K562 (cell line): ENCODE measurements around the gene F2RL1. TPM values are rescaled to one million over a fixed set of nuclear protein-coding genes. Genes with fewer than 3 reads are reported as not detected.
A peak's percentile ranks its signal among the peaks of the same experiment; 100 is the strongest.
"Not testable (repeated sequence)": the region's sequence is repeated elsewhere in the genome, so short reads cannot be mapped to it uniquely, and the experiment has no call there.

ENCODE experiments used
- ATAC-seq: fragments of 200-7000 bp; cut with Tn5 transposase; 3 replicates; pipeline ENCODE4 v1.9.1; 2020; ENCODE audit warnings: moderate library complexity
- BruUV-seq: library from RNA; stranded (reverse); fragments of 400-500 nt; replicated peaks from 2 replicates; lab custom pipeline; 2021; lab: Mats Ljungman, UMichigan
- CTCF ChIA-PET: fragments of 300-600 bp; formaldehyde crosslinking; extraction: SDS; loops from one replicate; lab custom pipeline; 2021; ENCODE audit warnings: low intra/inter-chr PET ratio; lab: Yijun Ruan, JAX
- POLR2A ChIA-PET: fragments of 300-600, 350-650 bp; sonication (Branson Sonifier 250); formaldehyde crosslinking; extraction: SDS; loops from one replicate; lab custom pipeline; 2021; ENCODE audit warnings: antibody characterized with exemption, inconsistent platforms; lab: Yijun Ruan, JAX
- DNase-seq, 4 experiments: peaks; one replicate each; pipeline versions ENCODE4 v3.0.0 to v3.0.0-alpha.2; 2011 to 2018; ENCODE audit warnings: low spot score in 3 of 4, mixed read lengths in 3 of 4; ENCODE audit errors: extremely low read depth in 1 of 4
- FAIRE-seq: peaks from 2 replicates; lab custom pipeline; 2011; peaks lifted over from hg19 to GRCh38; lab: Jason Lieb, UNC
- H2AFZ ChIP-seq: 2 replicates; pipeline ENCODE4 v1.6.0; 2011; ENCODE audit warnings: low read depth, low read length, control low read depth, inconsistent platforms
- H3K27ac ChIP-seq: fragments of 200-600 bp; 3 replicates; pipeline ENCODE4 v1.8.0; 2011; ENCODE audit warnings: low read depth, mild to moderate bottlenecking, control low read depth, inconsistent platforms, low read length, moderate library complexity, mixed read lengths; ENCODE audit errors: extremely low read depth
- H3K27me3 ChIP-seq, 2 experiments: fragments of 300-600 bp in 1 of 2; 2 replicates in 1 of 2; 3 replicates in 1 of 2; pipeline versions ENCODE4 v1.6.0 to v1.8.0; 2011; ENCODE audit warnings: inconsistent platforms in 2 of 2, low read length in 2 of 2, mild to moderate bottlenecking in 1 of 2, mixed read lengths in 1 of 2, moderate library complexity in 1 of 2; ENCODE audit not compliant: control insufficient read depth in 2 of 2, insufficient read depth in 2 of 2
- H3K36me3 ChIP-seq: fragments of 300-600 bp; 3 replicates; pipeline ENCODE4 v1.8.0; 2011; ENCODE audit warnings: mild to moderate bottlenecking, low read length, inconsistent platforms; ENCODE audit not compliant: control insufficient read depth, insufficient read depth
- H3K4me1 ChIP-seq, 2 experiments: fragments of 200-600 bp in 1 of 2; replicated peaks in 1 of 2; 2 replicates in 1 of 2; 3 replicates in 1 of 2; pipeline versions ENCODE4 v1.5.1 to v1.8.0; 2011; ENCODE audit warnings: inconsistent platforms in 2 of 2, low read length in 2 of 2, mild to moderate bottlenecking in 1 of 2, mixed read lengths in 1 of 2, moderate library complexity in 1 of 2; ENCODE audit not compliant: control insufficient read depth in 2 of 2, insufficient read depth in 2 of 2
- H3K4me2 ChIP-seq: 2 replicates; pipeline ENCODE4 v1.6.1; 2011; ENCODE audit warnings: low read length, control low read depth, inconsistent platforms, mixed read lengths; ENCODE audit not compliant: insufficient read depth
- H3K4me3 ChIP-seq: fragments of 200-600 bp; sonication (generic), shearing (Covaris generic); 2 replicates; pipeline ENCODE4 v1.5.1; 2016; ENCODE audit warnings: control low read depth, inconsistent platforms
- H3K79me2 ChIP-seq: fragments of 200-600 bp; 3 replicates; pipeline ENCODE4 v1.8.0; 2011; ENCODE audit warnings: low read length, inconsistent platforms; ENCODE audit not compliant: control insufficient read depth, insufficient read depth
- H3K9ac ChIP-seq, 2 experiments: 2 replicates each; pipeline versions ENCODE4 v1.6.0 to v1.6.1; 2011; ENCODE audit warnings: low read depth in 2 of 2, low read length in 2 of 2, control low read depth in 1 of 2, inconsistent platforms in 1 of 2, mild to moderate bottlenecking in 1 of 2, mixed read lengths in 1 of 2; ENCODE audit not compliant: insufficient read depth in 1 of 2
- H3K9me1 ChIP-seq: one replicate; pipeline ENCODE4 v1.6.0; 2011; ENCODE audit warnings: inconsistent platforms, mild to moderate bottlenecking, low read length, moderate library complexity; ENCODE audit not compliant: control insufficient read depth, insufficient read depth
- H3K9me3 ChIP-seq: replicated peaks from 2 replicates; pipeline ENCODE4 v1.5.1; 2011; ENCODE audit warnings: low read depth, low read length, inconsistent platforms; ENCODE audit not compliant: control insufficient read depth, insufficient read depth
- H4K20me1 ChIP-seq: replicated peaks from 2 replicates; pipeline ENCODE4 v1.6.1; 2011; ENCODE audit warnings: low read length, inconsistent platforms, mixed read lengths; ENCODE audit not compliant: control insufficient read depth, insufficient read depth
- ADNP ChIP-seq: fragments of 200-800 bp; sonication (Bioruptor generic); IDR thresholded peaks from 2 replicates; pipeline ENCODE4 v1.6.1; 2016; ENCODE audit warnings: missing genetic modification characterization, missing compliant biosample characterization
- ARID1B ChIP-seq: fragments of 450-650 bp; IDR thresholded peaks from 2 replicates; pipeline ENCODE4 v1.6.1; 2016; ENCODE audit warnings: antibody characterized with exemption, mild to moderate bottlenecking, inconsistent platforms
- BCOR ChIP-seq: fragments of 450-650 bp; IDR thresholded peaks from 2 replicates; pipeline ENCODE4 v1.6.1; 2016
- CBFA2T3 ChIP-seq: fragments of 450-650 bp; IDR thresholded peaks from 2 replicates; pipeline ENCODE4 v1.6.1; 2017
- DPF2 ChIP-seq: fragments of 450-650 bp; IDR thresholded peaks from 2 replicates; pipeline ENCODE4 v1.6.1; 2016
- EHMT2 ChIP-seq: fragments of 450-650 bp; IDR thresholded peaks from 2 replicates; pipeline ENCODE4 v1.6.1; 2018; ENCODE audit warnings: antibody characterized with exemption
- ESRRA ChIP-seq: fragments of 450-650 bp; IDR thresholded peaks from 2 replicates; pipeline ENCODE4 v1.6.1; 2014; ENCODE audit warnings: low read depth, mild to moderate bottlenecking, moderate library complexity, borderline replicate concordance
- HMBOX1 ChIP-seq: sonication (generic); IDR thresholded peaks from 2 replicates; pipeline ENCODE4 v1.6.1; 2016
- ID3 ChIP-seq, 2 experiments: fragments of 250-450 bp in 1 of 2; fragments of 450-650 bp in 1 of 2; sonication (Bioruptor Pico) in 1 of 2; IDR thresholded peaks; 2 replicates each; pipeline versions ENCODE4 v1.6.1 to v1.8.0; 2016 to 2021; ENCODE audit warnings: mild to moderate bottlenecking in 2 of 2, moderate library complexity in 2 of 2, missing compliant biosample characterization in 1 of 2, missing genetic modification characterization in 1 of 2
- KDM1A ChIP-seq, 2 experiments: fragments of 450-650 bp; IDR thresholded peaks; 2 replicates each; pipeline ENCODE4 v1.6.1; 2016; ENCODE audit warnings: mild to moderate bottlenecking in 2 of 2
- NFIC ChIP-seq: fragments of 450-650 bp; IDR thresholded peaks from 2 replicates; pipeline ENCODE4 v1.6.1; 2017; ENCODE audit warnings: mild to moderate bottlenecking, inconsistent platforms
- NR2C1 ChIP-seq, 2 experiments: fragments of 450-650 bp; IDR thresholded peaks; 2 replicates each; pipeline ENCODE4 v1.6.1; 2017; ENCODE audit warnings: mild to moderate bottlenecking in 2 of 2, antibody characterized with exemption in 1 of 2, inconsistent platforms in 1 of 2, missing compliant biosample characterization in 1 of 2, missing genetic modification characterization in 1 of 2
- NR2C2 ChIP-seq, 2 experiments: fragments of 200-800 bp in 1 of 2; sonication (Bioruptor generic) in 1 of 2; sonication (generic) in 1 of 2; formaldehyde crosslinking in 1 of 2; IDR thresholded peaks; 2 replicates each; pipeline versions ENCODE4 v1.6.1 to v1.8.0; 2016 to 2022; ENCODE audit warnings: mild to moderate bottlenecking in 1 of 2, missing compliant biosample characterization in 1 of 2, missing genetic modification characterization in 1 of 2, missing genetic modification reagents in 1 of 2
- SMARCA4 ChIP-seq: fragments of 450-650 bp; IDR thresholded peaks from 2 replicates; pipeline ENCODE4 v1.6.1; 2016
- SMARCE1 ChIP-seq: fragments of 450-650 bp; IDR thresholded peaks from 2 replicates; pipeline ENCODE4 v1.7.1; 2016; ENCODE audit warnings: mild to moderate bottlenecking
- WGBS: fragments of 100-300 bp; shearing (Covaris generic); methylation state at CpG from one replicate; pipeline ENCODE4 v1.1.6; 2016; ENCODE audit warnings: low coverage, mixed read lengths; ENCODE audit not compliant: insufficient coverage; ENCODE audit errors: missing lambda C conversion rate; 5-methylcytosine and 5-hydroxymethylcytosine counted together
- in situ Hi-C: fragments of 300-500 bp; cut with MboI; formaldehyde crosslinking; loops from 4 replicates; pipeline ENCODE4 v1.15.0; 2018; ENCODE audit warnings: inconsistent platforms, mixed read lengths
- intact Hi-C: fragments of 100-400 bp; cut with micrococcal nuclease; formaldehyde crosslinking; loops from 2 replicates; pipeline ENCODE4 v1.14.2; 2022
- polyA plus RNA-seq, 8 experiments: library from polyadenylated mRNA; depleted of rRNA in 4 of 8; stranded (reverse) in 5 of 8; unstranded in 3 of 8; fragments of >200 nt; fragmentation: Nextera tagmentation in 2 of 8; fragmentation: Illumina TruSeq in 1 of 8; extraction: Ambion mirVana in 2 of 8; extraction: Trizol in 1 of 8; gene quantifications; 2 replicates each; pipeline versions ENCODE4 v1.2.1 to v1.2.3, GENCODE V29; 2011 to 2014; ENCODE audit warnings: inconsistent platforms in 1 of 8, missing spikeins in 1 of 8
- total RNA-seq, 7 experiments: library from RNA; depleted of rRNA in 6 of 7; stranded (reverse); fragments of >200 nt in 6 of 7; fragmentation: Illumina TruSeq in 2 of 7; extraction: Trizol in 2 of 7; gene quantifications; 2 replicates each; pipeline versions ENCODE4 v1.2.1 to v1.2.3, GENCODE V29; 2011 to 2021; ENCODE audit warnings: low replicate concordance in 1 of 7

F2RL1 gene
- total and polyA plus RNA-seq, 9 of the 15 experiments (the other 6 are each of a cell fraction or from before 2014, with no cell fraction given): 0.03 to 0.50 (median 0.27) TPM; not detected in 6

GRCh38 chr5:76856800-76857199 is 38.0 kb downstream of the F2RL1 start:
- H4K20me1 ChIP-seq; H3K27me3 ChIP-seq; H3K4me2 ChIP-seq; BruUV-seq; H3K36me3 ChIP-seq; POLR2A ChIA-PET; H3K9me3 ChIP-seq; CTCF ChIA-PET; in situ Hi-C loops; H3K79me2 ChIP-seq; H3K9ac ChIP-seq; intact Hi-C loops; H3K9me1 ChIP-seq; H3K4me3 ChIP-seq; TF ChIP-seq NR2C2 (CRISPR knock-in tag; IDR thresholded peaks at IDR 0.05); NR2C1 (IDR thresholded peaks at IDR 0.05); ID3 (CRISPR knock-in tag; IDR thresholded peaks at IDR 0.05): not testable (repeated sequence)
- peak in 2 of 4 experiments; percentile 46 to 73 for DNase-seq
- peak overlapping the region; percentile 50; the same call in 1 of the 3 replicates for H3K27ac ChIP-seq
- TF ChIP-seq NR2C2 (tag; IDR thresholded peaks at IDR 0.05) (peak; percentile 29; the same call in 1 of the 2 replicates), EHMT2 (peak; percentile 59; the same call in 1 of the 2 replicates), ESRRA (peak; percentile 48; the same call in 1 of the 2 replicates), SMARCA4 (peak; percentile 20; the same call in 1 of the 2 replicates), ARID1B (peak; percentile 38; the same call in 1 of the 2 replicates), NFIC (peak; percentile 79), BCOR (peak; percentile 79), DPF2 (0 out of 2 replicates have a peak, but pooled peaks have one; percentile 18), ADNP (tag) (peak; percentile 82), NR2C1 (tag; IDR thresholded peaks at IDR 0.05) (peak; percentile 39; the same call in 1 of the 2 replicates), ID3 (tag; IDR thresholded peaks at IDR 0.05) (peak; percentile 97), CBFA2T3 (peak; percentile 31; the same call in 1 of the 2 replicates), SMARCE1 (0 out of 2 replicates have a peak, but pooled peaks have one; percentile 14), KDM1A (IDR thresholded peaks at IDR 0.05) (peak in 1 of 2 experiments; percentile 77; a peak in 2 of 4 replicates), HMBOX1 (0 out of 2 replicates have a peak, but pooled peaks have one; percentile 17)
- ATAC-seq: peak; percentile 69
- peak overlapping the region; percentile 85; the same call in 1 of the 2 replicates for H2AFZ ChIP-seq
- H3K4me1 ChIP-seq: peaks cover 5 to 18% of the 10 kb centered on the region in 2 experiments
- FAIRE-seq: peak; percentile 23
- WGBS: 49% methylated on average over 2 of the region's 4 CpGs
